GM19397 (cell line): ENCODE measurements around the gene LYSMD3.

Source experiments
- ATAC-seq: cut with Tn5 transposase; IDR thresholded peaks from one replicate; pipeline ENCODE4 v1.9.1; 2021; ENCODE audit warnings: mild to moderate bottlenecking, moderate library complexity; ENCODE audit not compliant: unreplicated experiment

The LYSMD3 gene

GRCh38 chr5:90548069-90548593, 18.7 kb upstream of the LYSMD3 start:
- ATAC-seq = no peak

GRCh38 chr5:90547072-90547536, 17.7 kb upstream of the LYSMD3 start:
- no peak for ATAC-seq

GRCh38 chr5:90546216-90546837, 16.9 kb upstream of the LYSMD3 start:
- ATAC-seq = no peak

GRCh38 chr5:90545511-90545910, 16.1 kb upstream of the LYSMD3 start:
- no peak for ATAC-seq

GRCh38 chr5:90542827-90543519, 13.6 kb upstream of the LYSMD3 start:
- ATAC-seq = no peak

GRCh38 chr5:90534922-90535321, 5.5 kb upstream of the LYSMD3 start:
- no peak for ATAC-seq

- no peak for ATAC-seq
These were observed 4.4 kb upstream of the LYSMD3 start for GRCh38 chr5:90533794-90534193.

- no peak for ATAC-seq
These were observed 1.5 kb upstream of the LYSMD3 start for GRCh38 chr5:90530736-90531487.

- peak; percentile 41 for ATAC-seq
These were observed 724 bp upstream of the LYSMD3 start for GRCh38 chr5:90529939-90530677.

- no peak for ATAC-seq
These were observed 687 bp downstream of the LYSMD3 start for GRCh38 chr5:90528601-90529193.

- ATAC-seq = no peak
These were observed 10.3 kb downstream of the LYSMD3 start for GRCh38 chr5:90519081-90519480.

GRCh38 chr5:90518661-90519060, 10.7 kb downstream of the LYSMD3 start:
- no peak for ATAC-seq

- no peak for ATAC-seq
These were observed 14.9 kb downstream of the LYSMD3 start for GRCh38 chr5:90514520-90514919.

- ATAC-seq = no peak
These were observed 18.9 kb downstream of the LYSMD3 start for GRCh38 chr5:90510438-90510837.

- ATAC-seq = no peak
These were observed 23.2 kb downstream of the LYSMD3 start for GRCh38 chr5:90506221-90506620.

GRCh38 chr5:90504743-90505142, 24.6 kb downstream of the LYSMD3 start:
- no peak for ATAC-seq

- ATAC-seq = no peak
These were observed 25.8 kb downstream of the LYSMD3 start for GRCh38 chr5:90503596-90503995.

GRCh38 chr5:90495146-90495545, 34.2 kb downstream of the LYSMD3 start:
- no peak for ATAC-seq

- no peak for ATAC-seq
These were observed 35.3 kb downstream of the LYSMD3 start for GRCh38 chr5:90494043-90494442.

GRCh38 chr5:90488791-90489190, 40.6 kb downstream of the LYSMD3 start:
- no peak for ATAC-seq

- ATAC-seq = no peak
These were observed 44.8 kb downstream of the LYSMD3 start for GRCh38 chr5:90484540-90484939.
